NCI-H82 treated with DMSO at 0.1 percent for 48 hours (cell line): ENCODE results near the gene CSF2RB.
"Not testable (repeated sequence)": the region's sequence is repeated elsewhere in the genome, so short reads cannot be mapped to it uniquely, and the experiment has no call there.

Source experiments
- DNase-seq: peaks from one replicate; lab custom pipeline; 2025; ENCODE audit not compliant: unreplicated experiment; lab: John Stamatoyannopoulos, UW

The CSF2RB gene

GRCh38 chr22:36963302-36963701, 49.9 kb downstream of the CSF2RB start:
- no peak for DNase-seq

GRCh38 chr22:36964106-36964505, 50.7 kb downstream of the CSF2RB start:
- DNase-seq, result no peak

GRCh38 chr22:36965696-36966095, 52.3 kb downstream of the CSF2RB start:
- DNase-seq, result no peak

GRCh38 chr22:36966851-36967540, 53.6 kb downstream of the CSF2RB start:
- no peak for DNase-seq

- DNase-seq, result no peak
Measured at GRCh38 chr22:36968249-36968964, 55.0 kb downstream of the CSF2RB start.

- no peak for DNase-seq
Measured at GRCh38 chr22:36971341-36972125, 58.1 kb downstream of the CSF2RB start.

GRCh38 chr22:36976606-36977005, 63.2 kb downstream of the CSF2RB start:
- no peak for DNase-seq

GRCh38 chr22:36977401-36977861, 64.0 kb downstream of the CSF2RB start:
- DNase-seq, result no peak

- peak; percentile 64 for DNase-seq
Measured at GRCh38 chr22:36977947-36978660, 64.7 kb downstream of the CSF2RB start.

GRCh38 chr22:36979016-36979910, 65.8 kb downstream of the CSF2RB start:
- no peak for DNase-seq

GRCh38 chr22:36981247-36981775, 67.9 kb downstream of the CSF2RB start:
- DNase-seq, result no peak

GRCh38 chr22:36982136-36982535, 68.7 kb downstream of the CSF2RB start:
- peak; percentile 12 for DNase-seq

- no peak for DNase-seq
Measured at GRCh38 chr22:36985211-36985889, 71.9 kb downstream of the CSF2RB start.

- no peak for DNase-seq
Measured at GRCh38 chr22:36986242-36986821, 72.9 kb downstream of the CSF2RB start.

- DNase-seq, result no peak
Measured at GRCh38 chr22:36988075-36988832, 74.8 kb downstream of the CSF2RB start.

- not testable (repeated sequence) for DNase-seq
Measured at GRCh38 chr22:36989012-36989411, 75.6 kb downstream of the CSF2RB start.
